ENCODE results near the gene NFIA.

Gene NFIA

DNA sequence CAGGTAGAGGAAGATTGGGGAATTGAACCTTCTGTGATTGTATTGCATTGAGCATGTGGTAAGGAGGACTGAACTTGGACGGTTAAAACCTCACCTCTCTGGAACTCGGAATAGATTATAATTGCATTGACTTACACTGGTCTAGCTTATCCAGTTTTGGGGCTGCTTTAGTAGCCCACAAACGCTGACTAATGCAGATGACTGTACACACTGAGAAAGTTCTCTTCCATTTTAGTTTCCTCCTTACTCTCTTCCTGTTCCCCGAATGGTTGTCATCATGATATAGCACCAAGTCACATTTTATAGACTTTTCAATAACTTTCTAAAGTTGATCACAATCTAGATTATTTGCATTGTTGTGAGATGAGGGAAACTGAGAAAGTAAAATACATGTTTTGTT is 78.2 kb downstream of the NFIA start:
- DNase-seq, result no peak

GRCh38 chr1:61162520-61163258 is 80.3 kb downstream of the NFIA start:
- DNase-seq, result no peak

DNA sequence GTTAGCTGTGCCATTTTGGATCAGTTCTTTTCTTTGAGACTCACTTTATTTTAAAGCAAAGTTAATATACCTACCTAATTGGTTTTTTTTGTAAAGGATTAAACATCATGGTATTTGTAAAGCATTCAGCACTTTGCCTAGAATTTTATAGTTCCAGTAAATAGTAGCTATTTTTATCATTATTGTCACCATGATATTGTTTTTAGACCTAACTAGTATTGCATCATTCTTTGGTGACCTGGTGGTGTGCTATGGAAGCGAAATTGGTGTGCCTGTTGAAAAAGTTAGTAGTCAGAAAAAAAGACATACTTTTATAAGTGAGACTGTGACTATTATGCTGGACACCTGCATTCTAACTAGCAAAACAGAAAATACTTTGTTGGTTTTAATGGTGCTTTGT is 81.0 kb downstream of the NFIA start:
- no peak for DNase-seq

- DNase-seq, result no peak
Observed at GRCh38 chr1:61165402-61165801, 83.0 kb downstream of the NFIA start.

- no peak for DNase-seq
Observed at GRCh38 chr1:61167309-61167708, 84.9 kb downstream of the NFIA start.

- DNase-seq, result no peak
Observed at GRCh38 chr1:61169045-61169444, 86.7 kb downstream of the NFIA start.

DNA sequence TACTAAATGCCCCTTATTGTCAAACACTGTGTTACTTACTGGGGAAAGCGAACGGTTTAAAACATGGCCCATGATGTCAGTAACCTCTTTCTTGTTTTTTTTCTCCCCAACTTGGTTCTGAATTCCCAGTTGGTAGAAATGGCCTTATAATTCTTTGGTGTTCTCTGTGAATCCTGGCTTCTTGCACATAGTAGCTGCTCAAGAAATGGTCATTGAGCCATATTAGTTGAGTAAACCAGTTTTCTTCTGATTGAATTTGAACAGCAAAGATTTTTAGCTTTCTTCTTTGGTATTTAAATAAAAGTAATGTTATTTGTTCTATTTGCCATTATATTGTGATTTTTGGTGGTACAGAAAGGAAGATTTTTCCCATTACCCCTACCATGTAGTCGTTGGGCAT is 87.3 kb downstream of the NFIA start:
- DNase-seq, result no peak

- no peak for DNase-seq
Observed at GRCh38 chr1:61170328-61171238, 88.2 kb downstream of the NFIA start.

DNA sequence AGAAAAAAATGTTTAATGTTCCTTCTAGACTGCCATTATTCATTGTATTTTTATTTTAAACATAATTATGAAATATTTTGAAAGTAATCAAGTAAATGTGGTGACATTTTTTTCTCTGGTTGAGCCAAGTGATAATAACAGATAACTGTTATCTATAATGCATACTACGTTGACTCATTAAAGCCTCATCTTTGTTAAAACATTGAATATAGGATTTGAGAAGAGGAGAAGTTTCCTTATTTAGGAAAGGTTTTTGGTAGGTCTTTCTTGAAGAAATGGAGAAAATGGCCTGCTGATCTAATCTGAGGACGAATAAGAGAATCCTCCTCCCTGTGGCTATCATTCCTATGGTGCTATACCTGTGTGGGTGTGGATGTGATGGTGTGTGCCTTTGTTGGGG is 89.0 kb downstream of the NFIA start:
- DNase-seq, result no peak

- no peak for DNase-seq
Observed at GRCh38 chr1:61171974-61172373, 89.6 kb downstream of the NFIA start.

GRCh38 chr1:61173118-61173517 is 90.8 kb downstream of the NFIA start:
- DNase-seq, result no peak

GRCh38 chr1:61174060-61174795 is 91.9 kb downstream of the NFIA start:
- no peak for DNase-seq

DNA sequence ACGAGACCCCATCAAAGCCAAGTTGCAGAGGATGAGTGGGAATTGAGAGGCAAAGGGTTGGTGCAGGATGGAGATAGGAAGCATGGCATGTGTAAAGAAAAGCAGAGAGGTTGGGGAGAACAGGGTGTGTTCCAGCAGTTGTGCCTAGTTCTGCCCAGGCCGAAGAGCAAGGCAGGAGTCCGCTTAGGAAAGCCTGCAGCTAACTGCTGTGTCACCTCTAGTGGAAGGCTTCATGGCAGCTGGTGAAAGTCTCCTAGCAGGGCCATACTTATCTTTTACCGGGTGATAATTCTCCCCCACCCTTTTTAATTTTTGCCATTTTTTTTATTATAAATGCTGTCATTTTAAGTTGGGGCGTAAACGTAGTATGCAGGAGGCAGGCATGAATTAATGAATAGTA is 93.6 kb downstream of the NFIA start:
- DNase-seq, result no peak

DNA sequence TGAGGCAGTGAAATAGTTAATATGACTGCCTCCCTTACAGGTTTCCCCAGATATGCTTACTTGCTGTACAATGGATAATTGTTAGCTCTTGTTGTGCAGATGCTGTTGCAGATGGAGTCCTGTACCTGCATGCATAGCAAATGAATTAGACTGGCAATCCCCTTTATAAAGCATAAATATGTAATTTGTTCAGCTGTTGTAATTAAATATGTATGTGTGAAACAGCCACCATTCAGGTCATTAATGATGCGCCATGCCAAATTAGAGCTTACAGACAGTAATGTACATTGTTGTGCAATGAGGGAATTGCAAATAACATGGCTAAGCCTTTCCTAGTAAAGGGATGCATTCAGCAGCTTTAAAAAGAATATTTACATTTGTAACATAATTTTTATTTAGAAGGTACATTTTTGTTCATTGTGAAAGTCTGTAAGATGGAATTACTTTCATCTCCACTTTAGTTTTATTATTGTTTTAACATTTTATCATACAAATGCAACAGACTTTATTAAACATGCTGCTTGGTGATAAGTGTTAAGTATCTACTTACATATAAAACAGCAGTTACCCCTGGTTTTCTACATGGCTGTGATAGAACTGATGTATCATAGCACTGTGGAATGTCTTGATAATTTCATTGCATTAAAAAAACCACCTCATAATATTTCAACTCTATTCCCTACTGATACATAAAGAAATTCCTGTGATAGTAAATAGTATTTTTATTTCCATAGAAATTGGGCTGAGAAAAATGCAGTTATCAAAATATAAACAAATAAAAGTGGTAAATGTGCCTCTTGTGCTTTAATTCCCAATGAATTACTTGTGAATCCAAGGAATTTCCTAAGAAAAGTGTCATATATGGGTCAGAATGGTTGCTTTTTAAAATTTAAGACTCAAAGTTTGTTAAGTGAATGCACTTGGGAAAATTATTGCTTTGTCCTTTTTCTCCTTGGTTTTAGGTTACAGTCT is 99.0 kb downstream of the NFIA start:
- DNase-seq, result no peak

GRCh38 chr1:61182049-61182448 is 99.7 kb downstream of the NFIA start:
- DNase-seq, result no peak

GRCh38 chr1:61182480-61182879 is 100.1 kb downstream of the NFIA start:
- DNase-seq, result no peak

GRCh38 chr1:61183471-61184039 is 101.2 kb downstream of the NFIA start:
- peak; percentile 69 for DNase-seq

GRCh38 chr1:61184040-61184713 is 101.8 kb downstream of the NFIA start:
- peak; percentile 88 for DNase-seq

GRCh38 chr1:61184714-61185106 is 102.3 kb downstream of the NFIA start:
- no peak for DNase-seq

GRCh38 chr1:61186753-61187152 is 104.4 kb downstream of the NFIA start:
- DNase-seq, result no peak

DNA sequence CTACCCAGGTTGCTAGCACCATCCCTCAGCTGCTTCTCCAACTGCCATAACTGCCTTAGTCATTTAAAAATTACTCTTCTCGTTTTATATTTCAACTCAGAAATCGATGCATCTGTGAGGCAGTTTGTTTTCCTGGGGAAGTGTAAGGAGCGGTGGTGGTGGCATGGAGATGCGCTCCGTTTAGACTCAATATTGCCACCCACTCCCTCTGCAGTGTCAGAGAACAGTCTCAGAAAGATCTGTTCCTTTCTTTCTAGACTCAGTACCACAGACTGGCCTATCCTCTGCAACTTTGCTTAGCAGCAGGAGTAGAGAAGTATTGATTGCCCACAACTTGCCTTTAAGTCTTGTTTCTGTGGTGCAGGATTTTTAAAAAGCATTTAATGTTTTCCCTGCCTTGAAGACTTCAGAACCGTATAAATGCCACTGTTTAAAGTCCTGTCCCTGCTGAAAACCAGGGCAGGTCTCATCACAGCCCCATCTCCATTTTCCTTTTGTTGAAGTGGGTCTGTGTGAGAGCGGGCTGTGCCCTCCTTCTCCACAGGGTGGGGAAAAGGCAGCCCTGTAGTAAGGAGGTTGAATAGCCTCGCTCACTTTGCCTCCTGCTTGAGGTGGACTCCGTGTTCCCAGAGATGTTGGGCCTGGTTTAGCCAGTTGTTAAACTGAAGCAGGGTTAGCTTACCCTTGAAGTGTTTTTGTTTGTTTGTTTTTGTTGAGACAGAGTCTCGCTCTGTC is 105.2 kb downstream of the NFIA start:
- no peak for DNase-seq

Data from DMS 273 treated with DMSO at 0.1 percent for 48 hours (cell line).